T-helper 9 cell (primary cell): ENCODE data around the gene RASSF5.

Source experiments
- DNase-seq: peaks from one replicate; pipeline ENCODE4 v3.0.0-alpha.2; 2020

The RASSF5 gene

DNA sequence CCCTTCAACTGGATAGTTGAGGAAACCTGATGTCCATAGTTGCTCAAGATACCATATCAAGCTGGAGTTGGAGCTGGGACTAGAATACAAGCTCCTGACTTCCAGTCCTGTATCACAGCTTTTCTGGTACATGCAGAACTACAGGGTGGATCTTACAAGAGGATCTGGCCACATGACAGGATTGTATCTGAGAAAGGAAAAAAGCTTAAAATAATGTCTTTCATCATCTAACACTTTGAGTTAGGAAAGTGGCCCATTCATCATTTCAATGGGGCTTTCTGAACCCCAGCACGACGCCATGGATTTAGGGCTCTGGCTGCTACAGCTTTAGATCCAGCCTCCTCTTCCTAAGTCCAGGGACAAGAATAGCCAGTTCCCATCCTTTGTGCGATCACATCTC lies 46.9 kb downstream of the RASSF5 start:
- no peak for DNase-seq

DNA sequence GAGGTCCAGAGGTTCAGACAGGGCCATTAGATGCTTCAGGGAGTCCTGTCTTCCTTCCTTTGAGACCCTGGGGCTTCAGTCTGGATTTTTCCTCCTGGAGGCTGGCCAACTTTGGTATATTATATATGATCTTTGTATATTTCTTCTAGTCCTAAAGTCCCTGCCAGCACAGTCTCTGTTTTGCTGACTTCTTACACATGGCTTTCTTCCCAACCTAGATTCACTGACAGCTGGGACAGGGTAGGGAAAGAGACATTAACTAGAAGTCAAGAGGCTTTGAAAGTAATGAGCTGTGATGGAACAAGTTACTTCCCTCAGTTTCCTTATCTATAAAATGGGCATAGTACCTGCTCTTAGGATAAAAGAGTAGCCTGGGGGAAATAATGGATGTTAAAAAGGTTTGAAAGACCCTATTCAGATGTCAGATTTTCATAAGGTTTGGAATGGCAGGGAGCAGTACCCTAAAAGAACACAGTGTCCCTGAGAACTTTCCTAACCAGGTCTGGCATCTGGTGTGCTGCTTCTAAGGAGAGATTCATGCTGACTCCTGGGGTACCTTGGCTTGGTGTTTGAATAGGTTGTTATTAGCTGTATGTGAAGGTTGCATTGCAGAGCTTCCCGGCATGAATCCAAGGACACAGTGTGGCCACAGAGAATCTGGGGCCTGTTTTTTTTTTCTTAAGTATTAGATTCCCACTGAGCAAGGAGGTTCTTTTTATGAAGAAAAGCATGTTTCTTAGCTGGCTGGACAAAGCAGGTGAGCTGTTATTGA lies 47.6 kb downstream of the RASSF5 start:
- DNase-seq = no peak

DNA sequence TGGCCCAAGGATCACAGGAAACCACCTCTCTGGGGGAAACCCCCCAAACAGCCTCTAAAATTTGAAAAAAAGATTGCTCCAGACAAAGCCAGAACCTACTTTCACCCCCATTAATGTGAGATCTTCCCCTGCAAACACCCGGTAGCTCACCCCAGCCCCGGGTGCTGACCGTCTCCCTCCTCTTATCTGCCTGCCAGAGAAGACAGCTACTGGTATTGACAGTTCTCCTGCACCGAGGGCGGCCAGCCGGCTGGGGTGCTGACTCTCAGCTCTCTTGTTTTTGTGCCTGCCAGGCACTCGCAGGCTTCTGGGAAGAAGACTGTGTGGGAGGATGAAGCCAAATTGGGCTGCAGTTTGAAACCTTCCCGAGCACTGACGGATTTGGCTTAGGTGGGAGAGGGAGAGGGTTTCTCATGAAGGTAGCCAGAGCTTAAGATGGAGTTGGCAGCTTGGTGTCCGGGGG lies 48.2 kb downstream of the RASSF5 start:
- DNase-seq = no peak

DNA sequence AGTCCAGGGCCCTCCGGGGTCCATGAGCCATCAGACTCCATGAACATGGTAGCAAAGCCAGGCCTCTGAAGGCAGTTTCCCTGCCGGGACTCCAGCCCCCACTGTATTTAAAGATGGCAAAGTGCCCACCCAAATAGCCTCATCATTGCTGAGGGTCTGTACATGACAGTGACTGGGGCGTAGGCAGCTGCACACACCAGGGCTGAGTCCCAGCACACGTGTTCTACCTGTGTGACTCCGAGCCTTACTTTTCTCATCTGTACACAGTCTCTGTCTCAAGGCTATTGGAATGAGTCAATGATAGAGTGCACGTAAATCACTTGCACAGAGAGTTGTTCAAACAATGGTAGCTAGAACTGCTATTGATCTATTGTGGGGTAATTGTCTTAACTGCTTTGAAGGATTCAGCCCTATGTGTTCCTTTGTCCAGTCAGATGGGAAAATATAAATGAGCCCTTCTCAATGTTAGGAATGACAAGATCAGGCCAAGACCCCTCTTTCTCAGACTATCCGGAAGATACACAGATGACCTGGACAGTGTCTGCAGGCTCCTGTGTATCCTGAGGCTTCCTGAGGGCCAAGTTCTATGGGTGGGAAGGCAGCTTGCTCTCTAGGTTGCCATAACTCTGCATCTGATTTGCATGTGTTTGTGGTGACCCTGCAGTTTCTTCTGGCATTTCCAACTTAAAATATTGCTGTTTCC lies 48.9 kb downstream of the RASSF5 start:
- DNase-seq = no peak

DNA sequence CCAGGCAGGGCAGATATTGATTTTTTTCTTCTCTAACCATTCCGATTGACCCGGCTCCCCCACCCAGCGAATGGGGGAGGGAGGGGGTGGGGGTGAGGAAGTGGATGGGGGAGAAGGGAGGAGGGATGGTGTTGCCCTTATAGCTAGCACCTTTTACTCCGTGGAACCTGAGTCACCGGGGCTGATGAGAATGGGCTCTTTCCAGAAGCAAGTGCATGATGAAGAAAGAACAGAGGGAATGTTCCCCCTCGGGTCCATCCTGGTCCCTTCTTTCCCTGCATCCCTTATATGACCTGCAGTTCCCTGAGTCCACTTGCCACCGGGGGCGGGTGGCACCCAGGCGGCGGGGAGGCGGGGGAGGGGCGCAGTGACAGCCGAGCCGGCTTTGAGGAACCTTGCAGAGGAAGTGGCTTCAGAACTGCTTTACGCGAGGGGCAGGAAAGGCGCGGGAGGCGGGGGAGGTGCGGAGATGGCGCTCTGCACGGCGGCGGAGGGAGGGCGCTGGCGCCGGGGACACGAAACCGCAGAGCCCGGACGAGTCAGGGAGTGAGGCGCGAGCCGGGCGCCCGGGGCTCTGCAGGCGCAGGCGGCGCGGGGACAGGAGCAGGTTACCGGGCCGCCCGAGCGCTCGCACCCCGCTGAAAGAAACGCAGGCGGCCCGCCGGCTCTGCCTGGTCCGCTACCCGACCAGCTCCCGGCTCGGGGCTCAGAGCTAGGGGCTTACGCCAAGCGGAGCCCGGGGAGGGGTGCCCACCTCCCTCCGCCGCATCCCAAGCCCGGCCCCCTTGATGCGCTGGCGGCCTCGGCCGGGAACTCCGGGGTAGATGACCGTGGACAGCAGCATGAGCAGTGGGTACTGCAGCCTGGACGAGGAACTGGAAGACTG lies 49.7 kb downstream of the RASSF5 start:
- DNase-seq = peak; percentile 80

DNA sequence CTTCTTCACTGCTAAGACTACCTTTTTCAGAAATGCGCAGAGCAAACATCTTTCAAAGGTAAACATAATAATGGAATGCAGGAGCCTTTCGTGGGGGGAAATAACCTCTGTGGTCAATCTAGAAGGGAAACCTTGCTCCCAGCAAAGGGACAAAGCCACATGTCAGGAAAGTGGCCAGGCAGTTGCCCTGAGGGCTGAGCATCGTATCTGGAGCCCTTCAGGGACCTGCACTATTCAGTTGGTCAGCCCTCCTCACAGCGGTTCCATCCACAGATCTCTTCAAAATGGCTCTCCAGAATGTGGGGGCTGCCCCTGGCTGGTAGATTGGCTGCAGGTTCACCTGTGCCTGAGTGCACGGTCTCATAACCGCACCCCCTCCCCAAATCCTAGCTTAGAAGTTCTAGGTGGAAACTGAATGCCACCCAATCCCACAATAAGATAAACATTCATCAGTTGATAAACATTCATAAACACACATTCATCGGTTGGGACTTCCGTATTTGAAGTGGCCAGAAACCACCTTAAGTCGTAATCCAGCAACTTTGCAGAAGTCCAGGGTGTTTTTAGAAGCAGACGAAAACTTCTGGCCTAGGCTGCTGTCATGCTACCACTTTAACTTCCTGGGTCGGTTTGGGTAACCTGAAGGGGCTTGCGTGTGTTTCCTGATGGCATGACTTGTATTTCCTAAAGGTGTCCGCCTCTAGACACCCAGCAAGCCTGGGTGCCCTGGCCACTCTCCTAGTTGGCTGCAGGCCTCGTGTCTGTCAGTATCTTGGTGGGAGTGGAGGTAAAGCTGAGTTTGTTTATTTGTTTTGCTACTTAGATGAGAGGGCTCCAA lies 50.5 kb downstream of the RASSF5 start:
- DNase-seq = peak; percentile 26

DNA sequence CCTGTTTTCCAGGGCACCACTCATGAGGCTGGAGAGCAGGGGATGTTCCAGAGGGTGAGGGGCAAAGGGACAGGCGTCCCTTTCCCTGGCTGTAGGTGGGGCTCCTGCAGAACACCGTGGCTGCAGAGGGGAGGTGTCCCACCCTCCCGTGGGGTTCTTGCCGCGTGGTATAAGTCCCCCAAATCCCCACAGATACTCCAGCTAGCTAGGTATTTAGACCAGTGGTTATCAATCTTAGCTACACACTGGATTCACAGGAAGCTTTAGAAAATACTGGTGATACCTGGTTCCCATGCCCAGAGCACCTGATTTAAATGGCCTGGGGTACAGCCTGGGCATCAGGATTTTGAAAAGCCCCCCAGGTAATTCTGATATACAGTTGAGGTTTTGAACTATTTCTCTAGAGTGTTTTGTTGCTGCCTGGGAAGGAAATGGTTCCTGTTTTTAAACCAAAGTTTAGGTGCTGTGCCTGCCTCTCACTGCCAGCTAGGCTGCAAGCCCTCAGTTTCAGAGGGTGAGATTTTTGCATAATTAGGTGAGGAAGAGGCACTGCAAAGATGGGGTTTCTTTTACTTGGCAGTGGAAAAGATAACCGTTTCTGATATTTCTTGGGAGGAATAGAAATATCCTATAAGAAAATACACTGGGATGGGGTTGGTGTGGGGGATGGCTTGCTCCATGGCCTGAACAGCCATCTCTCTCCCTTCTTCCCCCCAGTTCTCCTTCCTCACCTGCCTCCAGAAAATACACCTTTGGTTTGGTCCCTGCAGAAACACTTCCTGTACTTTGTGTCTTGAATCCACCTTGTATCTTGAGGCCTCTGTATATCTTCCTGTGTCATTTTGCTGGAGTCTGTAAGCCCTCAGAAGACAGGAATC lies 51.7 kb downstream of the RASSF5 start:
- DNase-seq = no peak

DNA sequence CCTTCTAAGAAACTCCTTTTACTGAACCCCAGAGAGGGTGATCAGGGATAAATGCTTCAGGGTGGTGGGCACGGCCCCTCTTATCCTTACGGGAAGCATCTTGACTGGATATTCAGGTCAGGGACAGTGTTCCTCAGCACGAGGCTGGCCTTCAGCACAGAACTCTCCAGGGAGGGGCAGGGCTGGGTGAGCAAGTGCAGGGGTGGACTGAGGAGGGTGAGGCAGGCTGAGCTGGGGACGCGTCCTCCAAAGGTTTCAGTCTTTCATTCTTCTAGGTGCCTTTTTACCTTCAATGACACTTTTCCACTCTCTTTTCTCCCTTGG lies 52.3 kb downstream of the RASSF5 start:
- no peak for DNase-seq

DNA sequence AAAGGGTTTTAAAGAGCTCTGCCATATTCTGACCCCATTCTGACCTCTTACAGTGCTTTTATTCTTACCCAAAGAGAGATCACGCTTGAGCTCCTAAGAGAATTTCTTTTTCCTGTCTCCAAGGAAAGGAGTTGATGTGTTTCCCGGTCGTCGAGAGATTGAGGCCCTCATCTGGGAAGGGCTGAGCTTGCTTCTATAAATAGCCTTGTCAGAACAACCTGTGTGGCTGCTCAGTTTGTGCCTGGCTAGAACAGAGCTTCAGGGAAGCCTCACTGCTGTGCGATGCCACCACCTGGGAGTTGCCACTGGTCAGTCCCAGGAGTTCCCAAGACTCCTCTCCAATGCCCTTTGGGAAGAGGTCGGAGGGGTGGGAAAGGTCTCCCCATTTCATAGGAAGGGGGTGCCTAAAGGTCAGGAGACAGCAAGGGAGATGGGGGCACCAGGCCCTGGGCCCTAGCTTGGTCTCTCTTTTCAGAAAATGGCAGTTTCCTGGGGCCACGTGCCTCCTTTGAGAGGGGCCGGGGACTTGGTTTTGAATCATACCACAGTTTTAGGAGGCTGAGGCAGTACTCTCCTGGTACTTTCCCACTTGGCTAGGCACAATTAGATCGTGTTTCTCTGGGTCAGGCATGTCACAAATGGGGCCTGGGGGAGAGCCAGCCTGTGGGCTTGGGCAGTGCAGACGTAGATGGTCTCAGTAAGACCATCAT lies 52.8 kb downstream of the RASSF5 start:
- DNase-seq = no peak

DNA sequence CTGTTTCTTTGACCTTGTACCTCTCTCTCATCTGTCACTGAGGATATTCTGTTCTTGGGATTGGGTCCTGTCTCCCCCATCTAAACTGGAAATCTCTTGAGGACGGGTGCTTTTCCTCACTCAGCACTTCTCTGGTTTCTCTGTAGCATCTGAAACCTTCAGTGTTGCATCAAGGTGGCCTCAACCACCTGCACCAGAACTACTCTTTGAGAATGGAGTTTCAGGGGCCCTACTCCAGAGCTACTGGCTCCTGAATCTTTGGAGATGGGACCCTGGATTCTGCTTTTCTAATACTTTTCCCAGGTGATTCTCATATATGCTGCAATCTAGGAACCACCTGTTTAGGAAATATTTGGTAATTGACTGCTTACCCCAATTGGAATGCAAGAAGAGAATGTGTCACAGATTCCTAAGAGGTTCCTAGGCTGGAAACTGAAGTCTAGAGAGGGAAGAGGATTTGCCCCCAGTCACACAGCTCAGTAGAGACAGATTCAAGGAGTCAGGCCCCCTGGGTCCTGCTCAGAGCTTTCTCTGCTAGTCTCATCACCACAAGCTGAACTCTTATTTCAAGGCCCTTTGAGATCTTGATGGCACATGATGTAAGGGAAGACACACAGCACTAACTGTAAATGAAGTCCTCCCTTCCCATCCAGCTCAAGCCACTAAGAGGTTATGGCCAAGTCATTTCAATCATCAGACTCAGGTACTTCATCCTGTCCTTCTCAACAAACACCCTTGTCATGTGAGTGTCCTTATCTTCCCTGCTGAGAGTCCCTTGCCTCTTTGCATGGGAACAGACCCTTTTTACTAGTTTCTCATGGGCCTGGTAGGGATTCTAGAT lies 56.3 kb downstream of the RASSF5 start:
- DNase-seq = no peak

DNA sequence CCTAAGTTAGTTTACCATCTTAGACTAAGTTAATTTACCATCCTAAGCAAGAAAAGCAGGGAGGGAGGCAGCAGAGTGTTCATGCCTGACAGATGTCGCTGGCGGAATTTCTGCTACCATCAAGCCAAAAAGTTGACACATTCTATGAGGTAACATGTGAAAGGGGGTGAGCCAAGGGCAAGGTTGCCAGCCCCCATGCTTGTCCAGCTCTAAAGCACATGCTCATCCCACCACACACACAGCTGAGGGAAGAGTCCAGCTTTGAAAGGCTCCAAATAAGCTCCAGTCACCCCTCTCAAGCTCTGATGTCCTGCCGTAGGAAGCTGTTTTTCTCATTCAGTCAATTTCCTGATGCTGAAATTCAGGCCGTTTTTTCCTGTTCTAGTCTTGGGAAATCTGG lies 58.7 kb downstream of the RASSF5 start:
- DNase-seq = no peak

DNA sequence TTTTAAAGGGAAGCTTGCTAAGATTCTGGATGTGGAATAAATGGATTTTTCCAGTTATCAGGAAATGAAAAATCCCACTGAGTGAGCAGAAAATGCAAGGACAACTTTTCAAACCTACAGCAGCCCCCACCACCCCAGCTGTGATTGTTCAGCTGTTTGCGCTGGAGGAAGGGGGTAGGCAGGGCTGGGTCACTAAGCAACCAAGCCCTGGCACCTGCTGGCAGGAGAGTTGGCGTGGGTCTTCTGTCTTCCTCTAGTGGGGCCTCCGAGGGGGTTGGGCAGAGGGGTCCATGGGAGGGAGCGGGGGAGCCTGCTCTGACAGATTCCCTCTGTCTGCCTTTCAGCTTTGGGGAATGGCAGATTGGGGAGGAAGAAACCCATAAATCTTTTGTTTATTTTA lies 59.7 kb downstream of the RASSF5 start:
- no peak for DNase-seq

DNA sequence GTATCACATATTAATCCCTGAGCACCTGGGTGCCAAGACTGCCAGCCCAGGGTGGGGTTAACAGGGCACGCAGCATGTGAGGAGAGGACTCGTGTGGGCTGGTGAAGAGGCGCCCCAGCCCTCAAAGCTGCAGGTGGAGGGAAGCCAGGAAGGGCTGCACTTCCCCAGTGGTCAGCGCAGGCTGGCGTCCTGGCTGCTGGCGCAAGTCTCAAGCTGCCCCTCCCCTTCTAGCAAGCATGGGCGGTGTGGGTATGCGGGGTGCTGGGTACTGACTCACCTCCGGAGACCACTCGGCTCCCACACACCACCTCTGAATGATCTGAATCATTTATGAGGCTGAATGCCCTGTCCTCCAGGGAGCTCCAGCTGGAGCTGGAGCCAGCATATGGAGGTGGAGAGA lies 60.9 kb downstream of the RASSF5 start:
- no peak for DNase-seq

DNA sequence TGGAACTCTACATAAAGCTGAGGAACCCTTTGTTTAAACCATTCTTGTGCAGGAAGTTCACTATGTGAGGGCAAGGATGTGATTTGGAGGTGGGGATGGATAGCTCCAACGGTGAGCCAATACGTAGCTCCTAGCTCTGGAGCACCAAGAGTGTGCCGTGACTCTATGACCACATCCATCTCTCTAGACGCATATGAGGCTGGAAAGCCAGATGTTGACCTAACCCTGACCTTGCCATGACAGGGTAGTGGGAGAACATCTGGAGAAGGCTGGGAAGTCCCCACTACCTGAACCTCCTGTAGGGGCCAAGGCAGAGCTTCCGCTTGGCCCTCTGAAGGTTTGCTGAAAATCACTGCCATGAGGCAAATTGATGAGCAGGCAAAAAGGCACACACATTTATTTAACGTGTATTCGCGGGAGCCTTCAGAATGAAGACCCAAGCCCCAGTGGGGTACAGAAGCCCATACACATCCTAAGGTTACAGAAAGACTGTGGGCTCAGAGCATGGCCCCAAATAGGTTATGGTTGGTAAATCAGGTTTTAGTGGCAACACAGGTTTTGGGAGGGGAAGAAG lies 61.5 kb downstream of the RASSF5 start:
- no peak for DNase-seq

DNA sequence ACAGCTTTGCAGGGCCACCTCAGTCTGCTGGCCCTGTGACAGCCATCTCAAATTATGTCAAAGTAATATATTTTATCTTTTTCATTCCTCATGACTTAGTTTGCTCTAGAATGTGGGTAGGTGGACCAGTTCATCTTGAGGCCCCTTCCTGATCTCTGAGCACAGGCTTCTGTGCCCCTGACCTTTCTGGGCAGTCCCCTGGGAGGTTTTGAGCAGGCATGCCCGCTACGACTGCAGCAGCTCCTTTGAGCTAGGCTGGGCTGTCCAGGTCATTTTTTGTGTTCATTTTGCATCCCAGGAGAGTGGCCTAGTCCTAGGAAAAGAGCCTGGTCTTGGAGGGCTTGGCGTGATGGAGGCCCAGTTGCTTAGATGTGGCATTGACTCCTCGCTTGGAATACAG lies 62.2 kb downstream of the RASSF5 start:
- DNase-seq = no peak

DNA sequence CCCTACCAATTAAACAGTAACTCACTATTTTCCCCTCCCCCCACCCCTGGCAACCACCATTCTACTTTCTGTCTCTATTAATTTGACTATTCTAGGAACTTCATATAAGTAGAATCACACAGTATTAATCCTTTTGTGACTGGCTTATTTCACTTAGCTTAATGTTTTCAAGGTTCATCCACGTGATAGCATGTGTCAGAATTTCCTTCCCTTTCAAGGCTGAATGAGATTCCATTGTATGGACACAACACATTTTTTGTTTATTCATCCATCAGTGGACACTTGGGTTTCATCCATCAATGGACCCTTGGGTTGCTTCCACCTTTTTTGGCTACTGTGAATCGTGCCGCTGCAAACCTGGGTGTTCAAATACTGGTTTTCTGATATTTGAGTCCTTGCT lies 63.2 kb downstream of the RASSF5 start:
- DNase-seq = no peak

DNA sequence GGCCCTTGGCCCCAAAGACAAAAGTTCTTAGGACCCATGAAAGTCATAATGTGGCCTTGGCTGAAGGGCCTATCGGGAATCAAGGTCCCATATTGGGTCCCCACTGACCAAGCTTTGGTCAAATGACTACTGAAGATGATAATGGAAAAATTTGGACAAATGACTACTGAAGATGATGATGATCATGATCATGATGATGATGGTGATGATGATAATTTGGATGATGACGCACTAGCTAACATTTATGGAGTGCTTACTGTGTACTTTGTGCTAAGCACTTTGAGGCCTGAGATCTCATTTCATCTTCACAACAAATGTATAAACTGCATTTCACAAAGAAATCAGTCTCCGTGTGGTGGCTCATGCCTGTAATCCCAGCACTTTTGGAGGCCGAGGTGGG lies 65.5 kb downstream of the RASSF5 start:
- DNase-seq = no peak

DNA sequence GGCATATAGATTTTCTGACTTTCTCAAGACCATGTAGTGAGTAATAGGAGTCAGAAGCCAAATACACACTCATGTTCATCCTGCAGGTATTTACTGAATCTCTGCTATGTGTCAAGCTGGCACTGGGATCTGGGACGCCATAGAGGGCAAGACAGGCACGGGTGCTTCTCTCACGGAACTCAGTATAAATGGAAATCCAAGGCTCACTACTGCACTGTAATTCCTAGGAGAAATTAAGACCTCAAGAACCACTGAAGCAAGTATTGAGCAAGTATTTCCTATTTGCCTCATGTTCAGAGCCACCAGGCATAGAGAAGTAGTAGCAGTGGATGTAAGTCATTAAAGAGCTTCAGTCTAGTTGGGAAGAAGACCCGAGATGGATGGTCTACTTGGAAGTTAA lies 66.0 kb downstream of the RASSF5 start:
- DNase-seq = no peak

DNA sequence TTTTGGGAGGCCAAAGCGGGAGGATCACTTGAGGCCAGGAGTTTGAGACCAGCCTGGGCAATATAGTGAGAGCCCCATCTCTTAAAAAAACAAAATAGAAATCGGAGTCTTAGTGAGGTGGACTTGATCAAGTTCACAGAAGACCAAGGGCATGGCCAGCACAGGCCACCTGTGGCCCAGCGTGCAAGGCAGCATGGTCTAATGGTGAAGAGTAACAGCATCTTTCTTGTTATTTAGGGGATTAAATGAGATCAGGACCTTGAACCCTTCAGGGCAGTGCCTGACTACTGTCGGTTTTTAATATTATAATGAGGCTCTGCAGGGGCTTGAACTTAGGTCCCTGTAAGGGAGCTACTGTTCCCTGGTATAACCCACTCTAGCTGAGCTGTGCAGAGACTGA lies 66.4 kb downstream of the RASSF5 start:
- DNase-seq = no peak
